CD4-positive, alpha-beta T cell treated with Interleukin-6 for 4 hours (primary cell): ENCODE data around the gene HILPDA.
"Not testable (repeated sequence)": the region's sequence is repeated elsewhere in the genome, so short reads cannot be mapped to it uniquely, and the experiment has no call there.

Experiments used
- DNase-seq: peaks from one replicate; pipeline ENCODE4 v3.0.0-alpha.2; 2020; ENCODE audit warnings: mixed read lengths

HILPDA gene

GRCh38 chr7:128466871-128467270, 11.2 kb downstream of the HILPDA start:
- not testable (repeated sequence) for DNase-seq

- DNase-seq: peak; percentile 89
Observed at GRCh38 chr7:128476402-128477335, 21.0 kb downstream of the HILPDA start, which contains the start of gene METTL2B. TSS of gene METTL2B (plus strand) at chr7:128476748. CDS start at chr7:128476766, 18 bp downstream.

- not testable (repeated sequence) for DNase-seq
Observed at GRCh38 chr7:128477336-128477690, 21.6 kb downstream of the HILPDA start.

GRCh38 chr7:128479082-128479481, 23.4 kb downstream of the HILPDA start:
- not testable (repeated sequence) for DNase-seq

GRCh38 chr7:128488134-128488533, 32.5 kb downstream of the HILPDA start:
- not testable (repeated sequence) for DNase-seq

GRCh38 chr7:128497405-128497804, 41.7 kb downstream of the HILPDA start:
- no peak for DNase-seq

GRCh38 chr7:128505416-128505815, 49.7 kb downstream of the HILPDA start:
- not testable (repeated sequence) for DNase-seq

GRCh38 chr7:128506819-128507218, 51.1 kb downstream of the HILPDA start:
- DNase-seq: peak; percentile 18

GRCh38 chr7:128507321-128507993, 51.8 kb downstream of the HILPDA start:
- not testable (repeated sequence) for DNase-seq
